GM21423 (cell line): ENCODE data around the gene MAMSTR.

Experiments
- ATAC-seq: cut with Tn5 transposase; IDR thresholded peaks from one replicate; pipeline ENCODE4 v1.9.1; 2021; ENCODE audit warnings: mild to moderate bottlenecking, moderate library complexity; ENCODE audit not compliant: unreplicated experiment

Gene MAMSTR

GRCh38 chr19:48668332-48668731 lies 51.2 kb downstream of the MAMSTR start:
- ATAC-seq, result no peak

DNA sequence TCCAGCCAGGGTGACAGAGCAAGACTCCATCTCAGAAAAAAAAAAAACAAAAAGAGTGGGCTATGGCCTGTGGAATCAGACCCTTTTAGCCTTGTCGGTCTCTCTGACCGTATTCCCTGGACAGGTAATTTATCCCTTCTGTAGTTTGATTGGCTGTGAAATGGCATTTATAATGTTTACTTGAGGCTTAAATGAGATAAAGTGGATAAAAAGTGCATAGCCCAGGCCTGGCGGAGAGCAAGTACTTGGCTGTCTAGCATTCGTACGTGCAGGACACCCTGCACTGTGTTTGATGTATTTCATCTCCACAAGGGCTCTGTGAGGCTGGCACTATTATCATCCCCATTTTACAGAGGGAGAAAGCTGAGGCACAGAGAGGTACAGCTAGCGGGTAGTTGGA lies 53.7 kb downstream of the MAMSTR start:
- ATAC-seq, result no peak

- no peak for ATAC-seq
Observed at GRCh38 chr19:48664476-48664875, 55.0 kb downstream of the MAMSTR start.

- no peak for ATAC-seq
Observed at GRCh38 chr19:48663667-48664066, 55.9 kb downstream of the MAMSTR start.
